ENCODE measurements around the gene XCL2.

XCL2 gene

GRCh38 chr1:168512864-168513595 is 30.8 kb downstream of the XCL2 start:
- DNase-seq, result peak; percentile 38 to 63

GRCh38 chr1:168509875-168510791 is 33.7 kb downstream of the XCL2 start:
- DNase-seq, result peak; percentile 36 to 50

DNA sequence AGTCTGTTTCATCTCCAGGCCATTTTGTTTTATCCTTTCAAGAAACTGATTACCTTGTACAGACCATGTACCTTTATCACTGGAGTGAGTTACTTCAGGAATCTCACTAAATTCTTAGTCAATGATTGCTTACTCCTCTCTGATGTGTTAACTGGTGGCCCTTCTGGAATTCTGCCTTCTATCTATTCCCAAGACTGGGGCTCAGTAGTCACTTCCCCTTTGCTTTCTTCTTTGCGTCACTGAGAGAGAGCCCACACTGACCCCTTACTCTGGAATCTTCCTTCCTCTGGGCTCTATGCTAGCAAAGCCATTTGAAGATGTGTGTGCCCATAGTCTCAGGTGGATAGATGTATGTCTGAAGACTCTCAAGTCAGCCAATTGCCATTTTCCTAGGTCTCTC is 34.6 kb downstream of the XCL2 start:
- no peak for DNase-seq

- no peak for DNase-seq
These were observed 36.0 kb downstream of the XCL2 start for GRCh38 chr1:168507828-168508227.

DNA sequence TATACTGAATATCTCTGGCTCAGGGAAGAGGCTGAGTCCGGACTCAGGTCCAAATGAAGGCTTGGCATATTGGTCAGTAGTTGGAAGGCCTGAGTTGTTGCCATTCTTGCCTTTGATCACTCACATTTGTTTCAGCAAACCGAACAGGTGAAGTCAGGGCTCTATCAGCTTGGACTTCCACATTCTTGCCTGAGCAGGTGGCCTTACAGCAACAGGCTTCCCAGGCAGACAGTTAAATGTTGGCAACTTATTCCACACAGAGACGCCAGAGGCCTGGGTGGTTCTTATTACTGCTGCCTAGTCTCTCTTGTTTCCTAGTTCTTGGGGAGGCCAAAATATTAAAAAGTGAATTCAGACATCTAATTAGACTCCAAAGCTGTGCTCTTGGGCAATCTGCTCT is 36.6 kb downstream of the XCL2 start:
- DNase-seq, result no peak

- DNase-seq, result no peak
These were observed 37.5 kb downstream of the XCL2 start for GRCh38 chr1:168506204-168506819.

DNA sequence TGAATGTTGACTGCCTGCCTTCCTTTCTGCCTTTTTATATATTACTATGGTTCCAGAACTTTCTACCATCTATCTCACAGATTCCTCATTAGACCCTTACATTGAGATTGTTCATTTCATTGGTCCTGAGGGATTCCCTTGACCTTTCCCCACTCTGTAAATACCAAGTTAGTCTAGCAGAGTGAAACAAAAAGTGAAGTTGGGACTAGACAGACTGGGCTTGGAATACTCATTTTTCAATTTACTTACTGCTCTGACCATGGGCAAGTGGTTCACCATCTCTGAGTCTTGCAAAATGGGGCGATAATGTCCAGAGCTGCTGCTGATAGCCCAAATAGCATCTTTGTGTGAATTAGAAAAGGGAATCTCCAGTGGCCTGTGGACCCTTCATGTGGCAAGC is 38.8 kb downstream of the XCL2 start:
- no peak for DNase-seq

- DNase-seq, result peak; percentile 19 to 79
These were observed 39.5 kb downstream of the XCL2 start for GRCh38 chr1:168504064-168504837.

DNA sequence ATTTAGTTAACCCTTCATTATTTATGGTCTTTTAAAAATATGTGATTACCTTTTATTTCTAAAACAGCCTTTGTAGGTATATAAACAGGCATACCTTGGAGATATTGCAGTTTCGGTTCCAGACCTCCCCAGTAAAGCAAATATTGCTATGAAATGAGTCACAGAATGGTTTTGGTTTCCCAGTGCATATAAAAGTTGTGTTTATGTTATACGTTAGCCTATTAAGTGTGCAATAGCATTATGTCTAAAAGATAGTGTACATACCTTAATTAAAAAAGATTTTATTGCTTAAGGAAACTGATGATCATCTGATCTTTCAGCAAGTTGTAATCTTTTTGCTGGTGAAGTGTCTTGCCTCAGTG is 44.1 kb downstream of the XCL2 start:
- DNase-seq, result no peak

- DNase-seq, result no peak
These were observed 44.7 kb downstream of the XCL2 start for GRCh38 chr1:168498956-168499687.

- DNase-seq, result no peak
These were observed 45.6 kb downstream of the XCL2 start for GRCh38 chr1:168498159-168498631.

GRCh38 chr1:168497376-168497950 is 46.3 kb downstream of the XCL2 start:
- no peak for DNase-seq

DNA sequence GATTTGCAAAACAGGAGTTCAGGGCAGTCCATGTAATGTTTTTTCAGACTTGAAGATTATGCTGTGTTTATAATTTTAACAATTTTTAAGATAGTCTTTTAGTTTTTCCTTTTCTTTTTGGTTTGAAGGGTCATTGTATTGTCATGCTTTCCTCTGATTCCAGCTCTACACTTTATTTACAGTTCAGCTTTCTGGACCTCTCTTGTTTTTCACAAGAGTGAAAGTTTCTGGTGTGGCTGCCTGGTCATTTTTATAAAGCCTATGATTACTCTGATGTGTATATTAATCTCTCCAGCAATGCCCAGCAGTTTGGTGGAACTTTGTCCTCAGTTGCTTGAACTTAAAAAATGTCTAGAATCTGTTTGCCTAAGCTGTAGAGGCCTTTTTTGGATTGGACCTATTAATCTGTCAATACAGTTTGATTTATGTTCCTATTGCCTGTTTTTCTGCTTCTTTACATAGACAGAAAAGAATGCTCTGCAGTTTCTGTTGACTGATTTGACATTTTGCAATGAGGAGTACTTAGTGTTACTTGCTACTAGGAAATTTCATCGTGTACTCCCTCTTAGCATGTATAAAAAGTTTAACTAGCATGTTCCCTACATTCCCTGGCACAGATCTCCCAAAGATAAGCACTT is 52.2 kb downstream of the XCL2 start:
- no peak for DNase-seq

All from CD4-positive, alpha-beta T cell treated with Interleukin-4 for 1 hour (primary cell).